ENCODE results near the gene CCND2.

The CCND2 gene

GRCh38 chr12:4269279-4269991 is 4.1 kb upstream of the CCND2 start:
- no peaks in the 10 kb centered on the region for H3K9me3 ChIP-seq (ENCODE audit: control insufficient read depth, insufficient read depth, low read depth, low read length)
- H3K4me1 ChIP-seq (ENCODE audit: control insufficient read depth, insufficient read depth, low read length) = peaks cover 23% of the 10 kb centered on the region
- no peak overlapping the region for H3K27ac ChIP-seq (ENCODE audit: extremely low read depth, low read depth, low read length)
- ChIA-PET CTCF (interaction anchor here (0.6 to 0.7 kb wide), 4 partner anchors 234 to 380 kb away, joined by 3 to 4 read pairs (median 3); no protein-coding TSS in a partner anchor), POLR2A (interaction anchor here (0.5 kb wide), 1 partner anchor 56 kb away, joined by 3 read pairs; no protein-coding TSS in a partner anchor)
- H3K36me3 ChIP-seq (ENCODE audit: control insufficient read depth in 2 of 2, insufficient read depth in 1 of 2, low read length in 2 of 2) = no peaks in the 10 kb centered on the region
- peak overlapping the region; percentile 30 for H3K4me3 ChIP-seq (ENCODE audit: low read depth, low read length)
- TF ChIP-seq ZBTB26 (tag by site-specific recombination; optimal IDR thresholded peaks at IDR 0.05) (peak; percentile 61), ZFHX2 (tag by site-specific recombination; conservative IDR thresholded peaks at IDR 0.05) (peak; percentile 75), ZNF391 (tag by site-specific recombination; IDR thresholded peaks at IDR 0.05; ENCODE audit: borderline replicate concordance, low read depth) (0 out of 2 replicates have a peak, but pooled peaks have one; percentile 11), BCL6B (tag by site-specific recombination; IDR thresholded peaks at IDR 0.05) (no peak), ZIC2 (tag by site-specific recombination; IDR thresholded peaks at IDR 0.05) (peak; percentile 59), ZNF335 (tag by site-specific recombination; conservative IDR thresholded peaks at IDR 0.05) (peak; percentile 87), SP7 (tag by site-specific recombination; IDR thresholded peaks at IDR 0.05) (peak; percentile 37), ZNF311 (tag by site-specific recombination; IDR thresholded peaks at IDR 0.05; ENCODE audit: borderline replicate concordance) (no peak), ZNF580 (tag by site-specific recombination; IDR thresholded peaks at IDR 0.05) (no peak), ATF2 (tag by site-specific recombination; IDR thresholded peaks at IDR 0.05; ENCODE audit: low read depth) (peak; percentile 70; the same call in 1 of the 2 replicates), SP3 (tag by site-specific recombination; IDR thresholded peaks at IDR 0.05) (peak; percentile 15; the same call in 1 of the 2 replicates), GLIS1 (tag by site-specific recombination; IDR thresholded peaks at IDR 0.05) (peak; percentile 87), MYNN (tag by site-specific recombination; IDR thresholded peaks at IDR 0.05; ENCODE audit: borderline replicate concordance) (peak; percentile 69; the same call in 1 of the 2 replicates), ZBTB11 (tag by site-specific recombination; conservative IDR thresholded peaks at IDR 0.05; ENCODE audit: low read depth) (peak; percentile 47), PRDM6 (tag by site-specific recombination; IDR thresholded peaks at IDR 0.05) (no peak), KLF10 (tag by site-specific recombination; IDR thresholded peaks at IDR 0.05) (peak; percentile 67), ZNF423 (tag by site-specific recombination; IDR thresholded peaks at IDR 0.05) (0 out of 2 replicates have a peak, but pooled peaks have one; percentile 9), ZNF654 (tag by site-specific recombination; IDR thresholded peaks at IDR 0.05; ENCODE audit: low read depth) (no peak), ZNF266 (tag by site-specific recombination; IDR thresholded peaks at IDR 0.05; ENCODE audit: low read depth) (no peak), EGR2 (tag by site-specific recombination; IDR thresholded peaks at IDR 0.05; ENCODE audit: low read depth) (peak; percentile 73), KLF8 (tag by site-specific recombination; IDR thresholded peaks at IDR 0.05) (peak; percentile 34; the same call in 1 of the 2 replicates), ZNF629 (tag by site-specific recombination; IDR thresholded peaks at IDR 0.05) (peak; percentile 77), ZEB2 (tag by site-specific recombination; IDR thresholded peaks at IDR 0.05) (peak; percentile 35), ZBTB17 (tag by site-specific recombination; IDR thresholded peaks at IDR 0.05) (peak; percentile 50; the same call in 1 of the 2 replicates), ZNF362 (tag by site-specific recombination; IDR thresholded peaks at IDR 0.05) (0 out of 2 replicates have a peak, but pooled peaks have one; percentile 13), ZNF223 (tag by site-specific recombination; IDR thresholded peaks at IDR 0.05) (no peak)

Data from HEK293 (cell line).